HG02610 (cell line): ENCODE results near the gene MC1R.
A peak's percentile ranks its signal among the peaks of the same experiment; 100 is the strongest.
"Not testable (repeated sequence)": the region's sequence is repeated elsewhere in the genome, so short reads cannot be mapped to it uniquely, and the experiment has no call there.

ENCODE experiments used
- ATAC-seq: cut with Tn5 transposase; IDR thresholded peaks from one replicate; pipeline ENCODE4 v1.9.1; 2021; ENCODE audit warnings: mild to moderate bottlenecking, moderate library complexity; ENCODE audit not compliant: unreplicated experiment

Gene MC1R

DNA sequence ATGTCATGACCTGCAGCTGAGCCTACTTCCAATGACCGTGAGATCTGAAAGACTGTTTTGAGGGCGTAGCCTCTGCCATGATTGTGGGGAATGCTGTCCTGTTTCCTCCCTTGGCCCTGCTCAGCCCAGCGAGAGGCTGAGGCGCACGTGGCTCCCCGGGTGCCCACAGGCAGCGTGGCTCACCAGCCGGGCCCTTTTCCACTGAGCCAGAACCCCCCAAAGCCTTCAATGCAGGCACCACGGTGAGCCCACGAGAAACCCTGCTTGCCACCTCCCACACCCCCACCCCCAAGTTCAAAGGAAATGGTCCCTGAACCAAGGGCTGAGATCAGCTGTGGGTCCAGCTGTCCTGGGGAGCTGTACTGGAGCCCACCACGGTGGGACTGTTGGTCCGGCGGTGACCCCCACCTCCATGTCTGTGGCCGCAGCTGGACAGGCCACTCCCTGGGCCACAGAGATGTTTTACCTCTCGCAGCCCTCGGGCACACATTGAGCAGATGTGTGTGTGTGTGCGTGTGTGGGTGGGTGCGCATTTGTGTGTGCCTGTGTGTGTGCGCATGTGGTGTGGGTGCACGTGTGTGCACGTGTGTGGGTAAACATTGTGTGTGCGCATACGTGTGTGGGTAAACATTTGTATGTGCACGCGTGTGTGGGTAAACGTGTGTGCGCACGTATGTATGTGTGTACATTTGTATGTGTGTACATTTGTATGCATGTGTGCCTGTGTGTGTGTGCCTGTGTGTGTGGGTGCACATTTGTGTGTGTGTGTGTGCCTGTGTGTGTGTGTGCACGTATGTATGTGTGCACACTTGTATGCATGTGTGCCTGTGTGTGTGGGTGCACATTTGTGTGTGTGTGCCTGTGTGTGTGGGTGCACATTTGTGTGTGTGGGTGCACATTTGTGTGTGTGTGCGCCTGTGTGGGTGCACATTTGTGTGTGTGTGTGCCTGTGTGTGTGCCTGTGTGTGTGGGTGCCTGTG, 5.0 kb upstream of the MC1R start:
- no peak for ATAC-seq

DNA sequence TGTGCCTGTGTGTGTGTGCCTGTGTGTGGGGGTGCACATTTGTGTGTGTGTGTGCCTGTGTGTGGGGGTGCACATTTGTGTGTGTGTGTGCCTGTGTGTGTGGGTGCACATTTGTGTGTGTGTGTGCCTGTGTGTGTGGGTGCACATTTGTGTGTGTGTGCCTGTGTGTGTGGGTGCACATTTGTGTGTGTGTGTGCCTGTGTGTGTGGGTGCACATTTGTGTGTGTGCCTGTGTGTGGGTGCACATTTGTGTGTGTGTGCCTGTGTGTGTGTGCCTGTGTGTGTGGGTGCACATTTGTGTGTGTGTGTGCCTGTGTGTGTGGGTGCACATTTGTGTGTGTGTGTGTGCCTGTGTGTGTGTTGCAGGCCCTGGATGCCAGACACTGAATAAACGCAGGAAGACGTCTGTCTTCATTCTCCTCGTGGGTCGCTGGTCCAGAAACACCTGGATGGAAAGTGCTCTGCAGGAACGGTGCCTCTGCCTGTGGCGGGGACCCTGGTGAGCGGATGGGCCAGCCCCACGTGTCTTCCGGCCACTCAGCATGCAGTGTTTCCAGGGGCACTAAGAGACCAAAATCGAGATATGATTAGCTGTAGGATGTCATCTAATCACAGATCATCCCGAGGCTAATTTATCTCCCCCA, 3.9 kb upstream of the MC1R start:
- not testable (repeated sequence) for ATAC-seq

DNA sequence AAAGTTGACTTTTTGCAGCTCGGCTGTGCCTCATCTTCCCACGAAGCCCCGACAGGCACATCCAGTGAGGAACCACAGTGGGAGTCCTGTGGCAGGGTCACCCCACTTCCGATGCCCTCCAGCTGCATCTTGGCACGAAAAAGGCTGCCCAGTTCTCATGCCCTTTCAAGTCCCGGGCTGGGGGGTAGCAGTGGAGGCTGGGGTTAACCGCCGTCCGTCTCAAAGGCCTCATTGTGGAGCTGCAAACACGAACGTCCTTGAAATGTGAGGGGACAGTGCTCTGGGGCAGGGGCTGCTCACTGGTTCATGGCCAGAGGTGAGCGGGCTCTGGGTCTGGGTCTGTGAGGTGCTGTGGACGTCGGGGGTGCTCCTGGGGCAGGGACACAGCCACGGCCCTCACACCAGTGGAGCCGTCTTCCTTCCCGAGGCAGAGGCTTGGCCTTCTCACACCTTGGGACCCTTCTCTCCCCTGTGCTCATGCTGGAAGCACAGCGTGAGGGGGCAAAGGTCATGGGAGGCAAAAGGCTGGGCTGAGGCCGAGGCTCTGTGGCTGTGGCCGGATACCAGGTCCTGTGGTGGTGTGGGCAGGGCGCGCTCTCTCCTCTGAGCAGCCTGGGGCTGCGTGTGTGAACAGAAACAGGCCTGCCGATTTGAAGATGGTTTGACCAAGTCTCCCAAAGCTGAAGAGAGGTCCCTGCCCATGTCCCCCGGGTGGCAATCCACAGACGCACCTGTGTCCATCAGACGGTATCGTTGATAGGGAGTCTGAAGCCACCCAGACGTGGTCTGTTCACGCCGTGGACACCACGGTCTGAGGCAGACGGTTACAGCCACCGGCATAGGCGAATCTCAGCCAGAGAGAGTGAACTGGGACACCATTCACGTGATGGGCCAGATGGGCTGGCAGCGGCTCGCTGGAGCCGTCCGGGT, 3.1 kb upstream of the MC1R start:
- ATAC-seq = no peak

DNA sequence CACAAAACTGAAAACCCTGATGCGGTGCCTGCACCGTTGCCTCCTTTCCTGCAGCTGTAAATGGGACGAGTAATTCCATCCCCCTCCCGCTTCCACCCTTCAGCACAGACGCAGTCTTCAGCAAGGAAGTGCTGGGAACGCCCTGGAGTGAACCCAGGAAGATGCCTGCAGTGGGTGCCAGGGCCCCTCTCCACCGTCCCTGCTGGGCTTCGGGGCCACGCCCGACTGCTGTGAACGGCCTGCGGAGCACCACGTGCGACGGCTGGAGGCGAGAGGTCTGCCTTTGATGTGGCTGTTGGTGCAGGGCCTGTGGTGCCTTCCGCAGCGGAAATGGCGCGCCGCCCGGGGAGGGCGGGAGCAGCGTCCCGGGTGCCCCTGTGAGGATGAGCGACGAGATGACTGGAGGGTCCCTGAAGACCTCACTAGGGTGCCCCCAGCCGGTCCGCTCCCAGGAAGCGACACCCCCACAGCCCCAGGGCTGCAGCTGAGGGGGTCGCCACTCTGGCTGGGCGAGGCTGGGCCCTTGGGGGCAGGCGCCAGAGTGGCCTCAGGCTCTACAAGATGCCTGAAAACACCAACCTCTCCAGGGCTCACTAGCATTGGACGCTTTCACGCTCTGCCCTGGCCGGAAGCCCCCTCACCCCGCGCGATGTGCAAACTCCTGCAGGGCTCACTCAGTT, 749 bp upstream of the MC1R start:
- peak; percentile 75 for ATAC-seq

DNA sequence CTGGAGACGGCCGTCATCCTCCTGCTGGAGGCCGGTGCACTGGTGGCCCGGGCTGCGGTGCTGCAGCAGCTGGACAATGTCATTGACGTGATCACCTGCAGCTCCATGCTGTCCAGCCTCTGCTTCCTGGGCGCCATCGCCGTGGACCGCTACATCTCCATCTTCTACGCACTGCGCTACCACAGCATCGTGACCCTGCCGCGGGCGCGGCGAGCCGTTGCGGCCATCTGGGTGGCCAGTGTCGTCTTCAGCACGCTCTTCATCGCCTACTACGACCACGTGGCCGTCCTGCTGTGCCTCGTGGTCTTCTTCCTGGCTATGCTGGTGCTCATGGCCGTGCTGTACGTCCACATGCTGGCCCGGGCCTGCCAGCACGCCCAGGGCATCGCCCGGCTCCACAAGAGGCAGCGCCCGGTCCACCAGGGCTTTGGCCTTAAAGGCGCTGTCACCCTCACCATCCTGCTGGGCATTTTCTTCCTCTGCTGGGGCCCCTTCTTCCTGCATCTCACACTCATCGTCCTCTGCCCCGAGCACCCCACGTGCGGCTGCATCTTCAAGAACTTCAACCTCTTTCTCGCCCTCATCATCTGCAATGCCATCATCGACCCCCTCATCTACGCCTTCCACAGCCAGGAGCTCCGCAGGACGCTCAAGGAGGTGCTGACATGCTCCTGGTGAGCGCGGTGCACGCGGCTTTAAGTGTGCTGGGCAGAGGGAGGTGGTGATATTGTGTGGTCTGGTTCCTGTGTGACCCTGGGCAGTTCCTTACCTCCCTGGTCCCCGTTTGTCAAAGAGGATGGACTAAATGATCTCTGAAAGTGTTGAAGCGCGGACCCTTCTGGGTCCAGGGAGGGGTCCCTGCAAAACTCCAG, 1.1 kb downstream of the MC1R start:
- no peak for ATAC-seq

DNA sequence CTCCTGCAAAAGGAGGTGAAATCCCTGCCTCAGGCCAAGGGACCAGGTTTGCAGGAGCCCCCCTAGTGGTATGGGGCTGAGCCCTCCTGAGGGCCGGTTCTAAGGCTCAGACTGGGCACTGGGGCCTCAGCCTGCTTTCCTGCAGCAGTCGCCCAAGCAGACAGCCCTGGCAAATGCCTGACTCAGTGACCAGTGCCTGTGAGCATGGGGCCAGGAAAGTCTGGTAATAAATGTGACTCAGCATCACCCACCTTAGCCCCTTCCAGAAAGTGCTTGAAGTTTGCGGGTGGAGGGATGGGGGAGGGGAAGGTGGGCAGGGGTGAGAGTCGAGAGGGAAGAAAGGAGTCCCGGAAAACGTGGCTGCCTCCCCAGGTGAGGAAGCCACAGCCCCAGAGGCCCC, 2.1 kb downstream of the MC1R start:
- ATAC-seq = no peak

DNA sequence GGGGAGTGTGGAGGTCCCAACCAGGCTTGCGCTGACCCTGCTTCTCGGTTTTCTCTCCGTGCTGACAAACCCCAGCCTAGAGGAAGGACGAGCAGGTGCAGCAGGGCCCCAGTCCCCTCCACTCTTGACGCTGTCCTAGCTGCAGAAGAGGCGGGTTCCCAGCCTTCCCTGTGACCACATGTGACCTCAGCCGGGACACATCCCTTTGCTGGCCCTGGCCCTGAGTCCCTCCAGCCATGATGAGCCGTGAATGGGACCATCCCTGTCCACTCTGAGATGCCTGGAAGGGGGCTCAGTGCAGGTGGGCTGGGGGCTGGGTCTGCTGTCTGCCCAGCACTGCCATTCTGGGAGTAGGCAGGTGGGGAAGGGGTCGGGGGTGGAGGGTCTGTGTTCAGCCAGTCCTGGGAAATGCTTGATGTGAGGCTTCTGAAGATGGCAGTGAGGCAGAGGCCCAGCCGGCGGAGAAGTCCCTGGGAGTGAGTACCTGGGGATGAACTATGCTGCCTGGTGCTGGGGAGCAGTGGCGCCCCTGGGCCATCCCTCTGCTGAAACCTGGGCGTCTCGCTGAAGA, 2.6 kb downstream of the MC1R start:
- no peak for ATAC-seq

DNA sequence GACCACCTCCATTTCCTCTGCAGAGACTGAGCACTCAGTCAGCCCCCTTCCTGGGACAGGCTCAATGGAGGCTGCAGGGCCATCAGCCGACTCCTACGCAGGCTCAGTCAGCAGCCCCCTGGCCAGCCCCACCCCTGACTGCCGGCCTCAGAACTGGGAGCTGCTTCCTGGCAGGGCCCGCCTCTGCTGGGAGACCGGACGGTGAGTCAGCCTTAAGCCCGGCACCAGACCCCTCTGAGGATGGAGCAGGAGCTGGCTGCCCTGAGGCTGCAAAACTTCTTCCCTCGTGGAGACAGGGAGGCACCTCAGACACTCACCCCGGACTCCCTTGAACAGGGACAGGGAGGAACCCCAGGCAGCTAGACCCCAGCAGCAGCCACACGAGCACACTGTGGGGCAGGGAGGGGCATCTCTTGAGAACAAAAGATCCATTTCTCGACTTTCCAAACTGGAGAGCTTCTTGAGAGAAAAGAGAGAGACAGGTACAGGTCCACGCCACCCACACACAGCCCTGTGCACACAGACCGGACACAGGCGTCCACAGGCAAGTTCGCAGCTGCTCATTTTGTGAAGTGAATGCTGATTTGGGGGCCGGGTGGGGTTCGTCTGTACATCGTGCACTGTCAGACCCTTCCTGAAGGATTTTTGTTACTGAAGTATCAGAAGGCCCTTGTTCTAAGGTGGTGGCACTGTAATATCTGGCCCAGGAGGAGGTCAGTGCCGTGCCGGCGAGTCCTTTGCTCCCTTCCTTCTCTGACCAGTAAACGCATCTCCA, 3.2 kb downstream of the MC1R start:
- no peak for ATAC-seq

DNA sequence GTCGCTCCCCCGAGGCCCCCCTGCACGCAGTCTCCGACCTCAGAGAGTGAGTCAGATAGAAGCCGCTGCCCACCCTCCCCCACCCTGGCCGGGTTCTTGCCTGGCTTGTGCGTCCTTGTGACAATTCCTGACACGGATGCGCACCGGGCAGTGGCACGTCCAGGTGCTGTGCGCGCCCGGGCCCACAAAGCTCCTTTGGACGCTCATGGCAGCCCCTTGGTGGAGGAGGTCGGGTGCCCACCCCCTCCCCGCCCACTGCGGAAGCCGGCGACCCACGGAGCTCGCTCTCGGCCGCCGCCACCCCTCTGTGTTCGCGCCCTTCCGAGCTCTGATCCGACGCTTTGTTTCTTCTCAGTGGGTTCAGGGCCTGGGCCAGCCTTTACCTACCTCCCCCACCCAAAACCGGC, 3.8 kb downstream of the MC1R start:
- no peak for ATAC-seq

DNA sequence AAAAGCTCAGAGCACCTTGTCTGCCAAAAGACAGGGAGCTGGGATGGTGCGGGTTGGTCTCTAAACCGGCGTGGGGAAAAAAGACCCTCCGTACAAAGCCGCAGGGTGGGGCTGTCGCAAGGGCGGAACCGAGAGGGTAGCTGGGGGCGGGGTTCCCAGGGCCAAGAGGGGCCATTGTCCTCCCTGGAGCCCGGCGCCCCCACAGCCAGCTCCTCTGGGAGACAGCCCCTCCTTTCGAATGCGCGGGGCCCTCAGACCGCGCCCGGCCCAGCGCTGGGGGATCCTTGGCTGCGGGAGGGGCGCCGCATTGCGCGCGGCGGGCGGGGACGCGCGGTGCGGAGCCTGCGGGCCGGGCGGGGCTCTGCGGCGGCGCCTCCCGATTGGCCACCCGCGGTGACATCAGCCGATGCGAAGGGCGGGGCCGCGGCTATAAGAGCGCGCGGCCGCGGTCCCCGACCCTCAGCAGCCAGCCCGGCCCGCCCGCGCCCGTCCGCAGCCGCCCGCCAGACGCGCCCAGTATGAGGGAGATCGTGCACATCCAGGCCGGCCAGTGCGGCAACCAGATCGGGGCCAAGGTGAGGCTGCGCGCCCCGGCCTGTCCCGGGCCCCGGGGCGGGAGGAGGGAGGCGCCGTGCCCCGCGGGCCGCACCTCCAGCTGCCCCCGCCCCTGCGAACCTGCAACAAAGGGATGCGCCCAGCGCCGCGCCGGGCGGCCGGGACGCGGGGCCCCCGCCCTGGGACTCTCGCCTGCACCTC, 4.4 kb downstream of the MC1R start, which contains the start of gene TUBB3:
Gene TUBB3 (plus strand): TSS at position 459 of the 756 bp plus-strand sequence. CDS start 60 bp downstream, at position 519.
- ATAC-seq = no peak

DNA sequence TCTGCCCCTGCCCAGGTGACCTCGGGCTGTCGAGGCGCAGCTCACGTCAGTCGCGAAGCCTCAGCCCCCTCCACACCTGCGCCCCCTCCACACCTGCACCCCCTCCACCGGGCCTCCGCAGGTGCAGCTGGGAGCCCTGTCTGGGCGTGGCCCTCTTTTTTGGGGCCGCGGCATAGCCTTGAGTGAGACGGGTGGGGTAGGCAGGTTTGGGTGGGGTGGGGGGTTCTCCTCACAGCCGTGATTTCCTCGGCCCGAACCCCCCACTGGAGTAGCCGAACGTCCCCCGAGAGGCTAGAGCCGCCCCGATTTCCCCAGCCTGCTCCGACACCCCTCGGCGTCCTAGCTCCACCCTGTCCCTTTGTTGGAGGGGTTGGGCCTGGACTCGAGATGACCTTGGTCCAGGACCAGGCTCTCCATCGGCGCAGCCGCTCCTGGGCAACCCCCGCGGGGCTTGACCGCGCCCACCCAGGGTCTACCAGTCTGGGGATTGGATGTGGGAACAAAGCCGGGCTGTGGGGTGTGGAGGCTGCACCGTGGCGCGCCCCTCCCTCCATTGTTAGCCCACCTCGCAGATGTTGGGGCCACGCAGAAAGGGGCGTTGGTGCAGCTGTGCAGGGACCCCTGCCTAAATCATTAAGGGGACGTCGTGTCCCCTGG, 5.1 kb downstream of the MC1R start:
- ATAC-seq = no peak

DNA sequence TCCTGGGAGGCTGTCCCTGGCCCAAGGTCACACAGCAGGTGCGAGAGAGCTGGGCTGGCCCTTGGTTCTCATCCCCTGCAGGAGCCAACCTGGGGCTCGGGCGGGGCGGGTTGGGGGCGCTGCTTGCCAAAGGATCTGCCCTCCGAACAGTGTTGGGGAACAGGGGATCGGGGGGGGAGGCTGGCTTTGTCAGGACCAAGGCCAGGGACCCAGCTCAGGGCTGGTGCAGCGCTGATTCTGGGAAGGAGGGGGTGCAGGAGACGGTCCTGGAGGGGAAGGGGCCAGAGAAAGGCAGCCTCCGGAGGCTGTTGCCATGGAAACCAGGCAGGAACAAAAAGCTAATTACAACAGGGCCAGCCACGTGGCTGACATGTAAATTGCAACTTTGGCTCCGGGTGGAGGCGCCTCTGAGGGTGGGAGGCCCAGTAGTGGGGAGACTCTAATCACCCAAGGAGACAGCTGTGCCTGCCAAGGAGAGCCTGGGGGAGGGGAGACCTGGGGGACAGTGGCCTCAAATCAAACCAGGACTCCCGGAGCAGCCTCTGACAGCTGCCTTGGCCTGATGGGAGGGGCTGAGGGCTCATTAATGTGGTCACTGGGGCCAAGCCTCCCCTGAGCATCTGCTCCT, 5.7 kb downstream of the MC1R start:
- ATAC-seq = no peak

DNA sequence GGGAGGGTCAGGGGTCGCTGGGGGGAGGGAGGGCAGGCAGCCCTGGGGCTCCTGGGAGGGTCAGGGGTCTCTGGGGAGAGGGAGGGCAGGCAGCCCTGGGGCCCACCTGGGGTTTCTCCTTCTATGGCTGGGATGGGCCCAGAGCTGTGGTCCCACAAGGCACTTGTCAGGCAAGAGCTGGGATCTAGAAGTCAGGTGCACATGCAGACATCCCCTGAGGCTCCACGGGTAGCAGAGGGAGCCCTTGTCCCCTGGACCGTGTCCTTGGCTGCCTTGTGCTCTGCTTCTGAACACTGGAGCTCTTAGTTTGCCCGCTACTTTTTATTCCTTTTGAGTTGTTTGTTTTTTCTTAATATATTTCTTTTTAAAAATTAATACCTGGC, 6.3 kb downstream of the MC1R start:
- ATAC-seq = no peak

DNA sequence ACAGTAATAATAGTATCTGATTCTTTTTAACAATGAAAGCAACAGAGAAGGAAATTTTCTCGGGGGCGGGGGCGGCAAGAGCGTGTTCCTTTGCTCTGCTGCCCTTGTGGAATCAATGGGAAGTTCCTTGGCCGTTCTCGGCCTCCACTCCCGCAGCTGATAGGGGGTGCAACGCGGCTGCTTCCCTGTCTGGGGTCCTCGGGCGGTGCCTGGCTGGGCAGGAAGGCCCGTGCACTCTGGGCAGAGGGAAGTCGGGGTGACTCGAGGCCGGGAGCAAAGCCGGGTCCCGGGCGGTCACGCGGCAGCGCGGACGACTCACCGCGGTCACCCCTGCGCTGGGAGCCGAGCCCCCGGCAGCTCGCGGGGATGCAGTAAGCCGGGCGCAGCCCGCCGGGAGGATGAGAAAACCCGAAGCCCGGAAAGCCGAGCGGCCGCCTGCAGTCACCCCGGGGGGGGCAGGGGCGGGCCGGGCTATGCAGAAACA, 7.0 kb downstream of the MC1R start:
- no peak for ATAC-seq

DNA sequence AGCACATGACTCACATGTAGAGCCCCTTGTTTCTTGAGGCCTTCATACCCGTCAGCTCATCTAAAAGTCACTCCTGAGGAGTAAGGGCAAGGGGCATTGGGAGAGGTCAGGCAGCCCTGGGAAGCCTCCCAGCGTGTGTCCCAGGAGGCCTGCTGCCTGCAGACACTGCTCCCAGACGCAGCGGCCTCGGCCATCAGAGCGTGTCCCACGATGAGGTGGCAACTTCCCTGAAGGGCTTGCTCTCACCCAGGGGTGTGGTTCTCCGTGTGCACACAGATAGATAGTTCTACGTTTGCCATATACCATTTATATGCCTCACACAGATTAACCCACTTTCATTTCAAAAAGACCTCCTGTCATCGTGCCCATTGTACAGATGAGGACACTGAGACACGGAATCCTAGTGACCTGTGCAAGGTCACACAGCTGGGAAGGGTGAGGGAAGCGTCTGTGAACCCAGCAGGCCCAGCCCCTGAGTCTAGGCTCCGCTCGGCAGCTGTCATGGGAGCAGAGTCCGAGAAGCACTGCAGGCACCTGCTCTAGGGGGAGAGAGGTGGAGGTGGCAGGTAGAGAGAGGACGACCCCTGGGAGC, 12.7 kb downstream of the MC1R start:
- no peak for ATAC-seq

DNA sequence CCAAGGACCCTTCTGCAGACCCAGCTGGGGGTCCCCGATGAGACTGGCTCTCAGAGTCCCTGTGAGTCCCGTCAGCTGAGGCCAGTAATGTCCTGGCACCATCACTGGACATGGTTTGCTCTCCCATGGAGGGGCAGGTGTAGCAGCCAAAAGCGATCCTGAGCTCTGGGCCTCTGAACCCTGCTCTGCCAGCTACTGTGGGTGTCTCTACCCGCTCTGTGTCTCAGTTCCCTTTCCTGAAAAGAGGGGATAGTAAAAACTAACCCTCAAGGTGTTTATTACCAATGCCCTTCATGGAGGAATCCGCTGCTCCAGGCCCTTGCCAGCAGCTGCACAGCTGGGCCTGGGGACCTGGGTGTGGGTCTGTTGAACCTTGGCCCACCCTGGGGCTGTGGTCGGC, 13.3 kb downstream of the MC1R start:
- ATAC-seq = no peak
